Aorta (tissue), 5 donors: Measurements from ENCODE around the gene ARRB2. TPM values are rescaled to one million over a fixed set of nuclear protein-coding genes. Genes with fewer than 3 reads are reported as not detected.
A peak's percentile ranks its signal among the peaks of the same experiment; 100 is the strongest.

ENCODE experiments used
- ATAC-seq: fragments of 200-7000 bp; cut with Tn5 transposase; one replicate; pipeline ENCODE4 v1.9.1; 2022; ENCODE audit warnings: moderate library complexity; ENCODE audit not compliant: low FRiP score
- DNase-seq, 2 donors: peaks; one replicate each; pipeline ENCODE4 v3.0.0-alpha.2; 2020
- H3K27ac ChIP-seq, 2 donors: one replicate each; pipeline ENCODE4 v1.5.1; 2013; ENCODE audit warnings: low read length in 2 of 2, mild to moderate bottlenecking in 2 of 2, moderate library complexity in 2 of 2, control low read depth in 1 of 2, inconsistent platforms in 1 of 2, low read depth in 1 of 2
- H3K27me3 ChIP-seq, 2 donors: one replicate each; pipeline ENCODE4 v1.6.1; 2013; ENCODE audit warnings: control low read depth in 1 of 2, low read length in 1 of 2, mild to moderate bottlenecking in 1 of 2, moderate library complexity in 1 of 2; ENCODE audit not compliant: insufficient read depth in 2 of 2, control insufficient read depth in 1 of 2
- H3K36me3 ChIP-seq, 2 donors: one replicate each; pipeline ENCODE4 v1.6.1; 2013; ENCODE audit warnings: control low read depth in 1 of 2, low read length in 1 of 2, mild to moderate bottlenecking in 1 of 2; ENCODE audit not compliant: insufficient read depth in 2 of 2, control insufficient read depth in 1 of 2
- H3K4me1 ChIP-seq, 2 donors: one replicate each; pipeline ENCODE4 v1.6.1; 2013; ENCODE audit warnings: low read length in 2 of 2, control low read depth in 1 of 2, mild to moderate bottlenecking in 1 of 2, moderate library complexity in 1 of 2; ENCODE audit not compliant: insufficient read depth in 2 of 2, control insufficient read depth in 1 of 2
- H3K4me3 ChIP-seq, 2 donors: one replicate each; pipeline ENCODE4 v1.5.1; 2013; ENCODE audit warnings: low read length in 2 of 2, control low read depth in 1 of 2, mild to moderate bottlenecking in 1 of 2
- H3K9me3 ChIP-seq: one replicate; pipeline ENCODE4 v1.6.1; 2013; ENCODE audit warnings: mild to moderate bottlenecking, low read length; ENCODE audit not compliant: control insufficient read depth
- WGBS, 2 donors: extraction: QIAGEN DNeasy Blood & Tissue Kit; methylation state at CpG; one replicate each; pipeline ENCODE4 v1.1.7; 2013; 5-methylcytosine and 5-hydroxymethylcytosine counted together
- intact Hi-C, 2 donors: fragments of 100-400 bp; cut with DNase I; formaldehyde crosslinking; loops; one replicate each; pipeline versions ENCODE4 v1.14.2 to v1.15.0; 2022
- polyA plus RNA-seq, 2 donors: library from polyadenylated mRNA; stranded (reverse); fragments of 200-250 nt; gene quantifications; one replicate each; pipeline ENCODE4 v1.2.3, GENCODE V29; 2013
- total RNA-seq, 2 donors: library from RNA; stranded (reverse); fragmentation: NEBNext Ultra II Directional; extraction: Animal tissue kit (Norgen Biotek cat#: 25700); gene quantifications; one replicate each; pipeline ENCODE4 v1.2.1, GENCODE V29; 2021
- donor health status: healthy with polysubstance abuse.
- donor health status: Bipolar disorder and iron deficiency.
- donor health status: DM: no; HTN: no; CAD: no.
- donor health status: DM: no; HTN: no; CAD: no.
- donor health status: DM: yes; HTN: yes; CAD: no.

Gene ARRB2
- total and polyA plus RNA-seq, 4 donors = 23.2 to 119 (median 63.5) TPM

DNA sequence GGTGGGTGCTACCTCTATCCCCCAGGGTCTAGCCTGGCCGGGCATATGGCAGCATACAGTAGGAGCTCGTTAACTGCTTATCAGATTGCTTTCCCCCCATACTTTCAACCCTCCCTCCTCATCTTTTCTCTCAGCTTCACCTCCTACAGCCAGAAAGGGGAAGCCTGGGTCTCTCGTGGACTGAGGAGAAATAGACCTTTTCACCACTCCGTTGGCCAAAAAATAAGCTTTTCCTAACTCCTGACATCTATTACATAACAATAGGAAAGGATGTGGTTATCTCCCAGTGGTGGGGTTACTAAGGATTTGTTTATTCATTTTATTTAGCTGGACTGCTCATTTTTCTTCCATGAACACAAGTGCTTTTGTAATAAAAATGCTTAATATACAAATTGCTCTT is 38.3 kb downstream of the ARRB2 start:
- intact Hi-C loops = no loop called here
- Histone ChIP-seq H3K9me3 (no peaks in the 10 kb centered on the region), H3K4me3 (no peak overlapping the region), H3K36me3 (no peaks in the 10 kb centered on the region), H3K27me3 (no peaks in the 10 kb centered on the region), H3K4me1 (no peaks in the 10 kb centered on the region), H3K27ac (no peak overlapping the region)
- WGBS, 2 donors = 57% methylated on average over 4 of the region's 4 CpGs
- ATAC-seq (no peak), DNase-seq (peak in 1 of 2 donors; percentile 34)

GRCh38 chr17:4750606-4751005 is 40.2 kb downstream of the ARRB2 start:
- intact Hi-C loops = no loop called here
- Histone ChIP-seq H3K4me3 (no peak overlapping the region), H3K27me3 (no peaks in the 10 kb centered on the region), H3K4me1 (no peaks in the 10 kb centered on the region), H3K27ac (no peak overlapping the region), H3K9me3 (no peaks in the 10 kb centered on the region), H3K36me3 (no peaks in the 10 kb centered on the region)
- ATAC-seq (no peak), DNase-seq (peak; percentile 26 to 49)
- 35 to 40% methylated on average over 3 of the region's 3 CpGs for whole genome bisulfite sequencing, 2 donors

GRCh38 chr17:4751932-4752331 is 41.5 kb downstream of the ARRB2 start:
- no peaks in the 10 kb centered on the region for H3K27me3 ChIP-seq
- ATAC-seq = no peak

DNA sequence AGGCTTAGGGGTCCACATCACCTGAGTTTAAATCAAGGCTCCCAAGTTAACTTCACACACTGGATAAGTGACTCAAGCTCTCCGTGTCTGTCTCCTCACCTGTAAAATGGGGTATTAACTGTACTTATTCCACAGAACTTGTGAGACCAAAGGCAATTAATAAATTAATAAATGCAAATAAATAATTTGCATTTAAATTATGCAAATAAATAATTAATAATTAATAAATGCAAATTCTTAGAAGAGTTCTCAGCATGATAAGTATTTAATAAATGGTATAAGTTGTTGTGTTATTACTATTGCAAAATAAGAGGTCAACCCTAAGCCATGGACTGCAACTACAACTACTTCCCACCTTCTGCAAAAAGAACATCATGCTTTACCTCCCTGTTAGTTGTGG is 43.0 kb downstream of the ARRB2 start:
- Histone ChIP-seq H3K9me3 (no peaks in the 10 kb centered on the region), H3K36me3 (no peaks in the 10 kb centered on the region), H3K4me1 (no peaks in the 10 kb centered on the region), H3K27me3 (no peaks in the 10 kb centered on the region), H3K27ac (no peak overlapping the region), H3K4me3 (no peak overlapping the region)
- intact Hi-C loops = no loop called here
- 82 to 87% methylated on average over 1 of the region's 1 CpG for WGBS, 2 donors
- no peak for DNase-seq
- no peak for ATAC-seq

More at GRCh38 chr17:4751932-4752331, 41.5 kb downstream of the ARRB2 start:
- DNase-seq = peak in 1 of 2 donors; percentile 1
- no peaks in the 10 kb centered on the region for H3K9me3 ChIP-seq
- H3K4me1 ChIP-seq = no peaks in the 10 kb centered on the region
- intact Hi-C loops = no loop called here
- no peaks in the 10 kb centered on the region for H3K36me3 ChIP-seq
- H3K27ac ChIP-seq = no peak overlapping the region
- 61 to 66% methylated on average over 5 of the region's 5 CpGs for WGBS, 2 donors
- no peak overlapping the region for H3K4me3 ChIP-seq

- ATAC-seq (no peak), DNase-seq (peak in 1 of 2 donors; percentile 23)
- Histone ChIP-seq H3K27ac (no peak overlapping the region), H3K9me3 (no peaks in the 10 kb centered on the region), H3K4me1 (no peaks in the 10 kb centered on the region), H3K4me3 (no peak overlapping the region), H3K27me3 (no peaks in the 10 kb centered on the region), H3K36me3 (no peaks in the 10 kb centered on the region)
- intact Hi-C loops = no loop called here
- WGBS, 2 donors = 79 to 82% methylated on average over 10 of the region's 10 CpGs
Observed at GRCh38 chr17:4759776-4760236, 49.4 kb downstream of the ARRB2 start.

- H3K27me3 ChIP-seq = no peaks in the 10 kb centered on the region
Observed at GRCh38 chr17:4764595-4764994, 54.2 kb downstream of the ARRB2 start.

DNA sequence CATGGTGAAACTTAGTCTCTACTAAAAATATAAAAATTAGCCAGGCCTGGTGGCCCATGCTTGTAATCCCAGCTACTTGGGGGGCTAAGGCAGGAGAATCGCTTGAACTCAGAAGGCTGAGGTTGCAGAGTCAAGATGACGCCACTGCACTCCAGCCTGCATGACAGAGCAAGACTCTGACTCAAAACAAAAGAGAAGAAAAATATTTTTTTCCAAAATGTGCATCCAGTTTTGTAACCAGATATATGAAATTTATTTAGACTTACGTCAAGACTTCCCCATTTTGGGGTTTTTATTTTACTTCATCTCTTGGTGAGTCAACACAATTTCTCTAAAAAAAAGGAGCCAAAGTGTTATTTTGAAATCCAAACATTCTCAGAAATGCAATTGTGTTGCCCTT is 55.8 kb downstream of the ARRB2 start:
- no peaks in the 10 kb centered on the region for H3K9me3 ChIP-seq
- no peaks in the 10 kb centered on the region for H3K27me3 ChIP-seq
- no peaks in the 10 kb centered on the region for H3K4me1 ChIP-seq
- intact Hi-C loops = no loop called here
- ATAC-seq (no peak), DNase-seq (peak; percentile 16 to 76)
- no peaks in the 10 kb centered on the region for H3K36me3 ChIP-seq
- no peak overlapping the region for H3K27ac ChIP-seq
- H3K4me3 ChIP-seq = no peak overlapping the region
- 78 to 86% methylated on average over 3 of the region's 3 CpGs for WGBS, 2 donors

More at GRCh38 chr17:4764595-4764994, 54.2 kb downstream of the ARRB2 start:
- WGBS, 2 donors = 68 to 69% methylated on average over 3 of the region's 3 CpGs
- no peak for DNase-seq
- ATAC-seq = no peak
- Histone ChIP-seq H3K9me3 (no peaks in the 10 kb centered on the region), H3K27ac (no peak overlapping the region), H3K36me3 (no peaks in the 10 kb centered on the region), H3K4me1 (no peaks in the 10 kb centered on the region), H3K4me3 (no peak overlapping the region)
- intact Hi-C loops = no loop called here

DNA sequence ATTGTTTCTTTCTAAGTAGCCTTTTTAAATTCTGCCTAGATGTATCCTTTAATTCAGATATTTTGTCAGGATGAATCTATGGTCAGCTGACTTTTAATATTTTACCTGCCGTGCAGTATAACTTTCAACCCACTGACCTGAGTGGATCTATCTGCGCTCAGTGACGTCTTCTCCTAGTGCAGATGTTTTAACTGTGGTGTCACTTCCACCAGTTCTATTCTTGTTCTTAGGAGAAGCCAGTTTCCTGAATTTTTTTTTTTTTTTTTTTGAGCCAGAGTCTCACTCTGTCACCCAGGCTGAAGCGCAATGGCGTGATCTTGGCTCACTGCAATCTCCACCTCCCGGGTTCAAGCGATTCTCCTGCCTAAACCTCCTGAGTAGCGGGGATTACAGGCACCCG is 56.3 kb downstream of the ARRB2 start:
- Histone ChIP-seq H3K27me3 (no peaks in the 10 kb centered on the region), H3K27ac (no peak overlapping the region), H3K4me3 (no peak overlapping the region), H3K36me3 (no peaks in the 10 kb centered on the region), H3K4me1 (no peaks in the 10 kb centered on the region), H3K9me3 (no peaks in the 10 kb centered on the region)
- ATAC-seq (no peak), DNase-seq (peak in 1 of 2 donors; percentile 41)
- intact Hi-C loops = no loop called here
- WGBS, 2 donors = 77 to 82% methylated on average over 9 of the region's 9 CpGs

DNA sequence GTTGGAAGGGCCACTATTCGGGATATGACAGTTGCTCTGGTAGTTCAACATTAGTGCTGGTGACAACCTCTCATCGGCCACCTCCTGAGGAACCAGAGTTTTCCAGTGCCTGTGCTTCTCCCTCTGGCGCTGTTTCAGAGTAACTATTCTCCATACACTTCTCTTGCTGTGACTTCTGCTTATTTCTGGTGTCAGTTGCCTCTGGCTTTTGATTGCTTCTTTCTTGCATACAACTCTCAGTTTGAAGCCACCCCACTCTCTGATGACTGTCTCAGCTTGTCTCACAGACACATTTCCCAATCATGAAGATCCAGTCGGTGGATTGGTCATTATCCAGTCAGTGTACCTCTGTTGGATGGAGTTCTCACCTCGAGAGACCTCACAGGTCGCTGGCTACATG is 57.9 kb downstream of the ARRB2 start:
- no peak for ATAC-seq
- no peaks in the 10 kb centered on the region for H3K9me3 ChIP-seq
- no peaks in the 10 kb centered on the region for H3K4me1 ChIP-seq
- H3K36me3 ChIP-seq = no peaks in the 10 kb centered on the region
- no peak for DNase-seq
- intact Hi-C loops = no loop called here
- 79 to 80% methylated on average over 6 of the region's 6 CpGs for WGBS, 2 donors
- no peaks in the 10 kb centered on the region for H3K27me3 ChIP-seq
- no peak overlapping the region for H3K4me3 ChIP-seq
- no peak overlapping the region for H3K27ac ChIP-seq
